NCI-H187 treated with DMSO at 0.1 percent for 48 hours (cell line): ENCODE data around the gene SIL1.
"Not testable (repeated sequence)": the region's sequence is repeated elsewhere in the genome, so short reads cannot be mapped to it uniquely, and the experiment has no call there.

Experiments used
- DNase-seq: peaks from one replicate; lab custom pipeline; 2025; lab: John Stamatoyannopoulos, UW

The SIL1 gene

DNA sequence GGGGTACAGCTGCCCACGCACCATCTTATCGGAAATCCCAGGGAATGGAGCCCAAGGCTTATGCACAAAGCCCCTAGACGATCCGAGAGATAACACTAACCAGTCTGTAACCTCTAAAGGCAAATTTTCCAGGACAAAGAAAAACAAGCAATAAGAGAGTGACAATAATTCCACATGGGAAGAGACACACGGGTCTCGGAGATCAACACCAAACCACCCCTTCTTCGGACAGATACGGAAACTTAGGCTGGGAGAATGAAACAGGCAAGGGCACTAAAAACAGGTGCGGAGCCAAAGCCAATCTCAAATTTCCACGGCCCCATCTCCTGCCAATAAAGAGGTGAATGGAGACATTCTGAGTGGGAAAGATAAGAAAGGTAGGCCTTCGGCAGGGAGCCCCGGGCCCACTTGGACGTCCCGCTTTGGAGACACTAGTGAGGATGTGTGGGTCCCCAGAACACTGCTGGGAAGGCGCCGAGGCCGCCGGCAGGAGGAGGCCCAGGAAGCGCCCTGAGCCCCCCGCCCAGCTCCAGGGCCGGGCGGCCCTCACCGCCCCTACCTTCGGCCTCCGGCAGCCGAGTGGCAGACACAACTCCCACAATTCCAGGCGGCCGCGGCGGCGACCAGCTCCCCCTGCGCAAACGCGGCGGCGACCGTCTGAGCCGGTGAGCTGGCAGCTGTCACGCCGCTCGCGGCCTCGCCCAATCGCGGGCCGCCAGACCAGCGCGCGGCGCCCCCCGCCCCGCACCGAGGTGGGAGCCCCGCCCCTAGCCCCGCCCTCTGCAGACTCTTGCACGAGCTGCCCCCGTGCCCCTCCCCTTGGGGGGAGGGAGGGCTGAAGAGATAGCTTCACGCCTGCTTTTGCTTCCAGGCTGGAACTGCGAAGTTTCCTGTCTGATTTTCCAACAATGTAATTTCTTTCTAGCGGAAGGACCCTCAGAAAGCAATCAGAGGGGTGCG, at the start of gene SIL1:
Gene SIL1, minus strand, starts transcription at position 659 of the 960 bp plus-strand sequence. CDS start 70,525 bp downstream, outside the sequence.
- DNase-seq, result peak; percentile 46

DNA sequence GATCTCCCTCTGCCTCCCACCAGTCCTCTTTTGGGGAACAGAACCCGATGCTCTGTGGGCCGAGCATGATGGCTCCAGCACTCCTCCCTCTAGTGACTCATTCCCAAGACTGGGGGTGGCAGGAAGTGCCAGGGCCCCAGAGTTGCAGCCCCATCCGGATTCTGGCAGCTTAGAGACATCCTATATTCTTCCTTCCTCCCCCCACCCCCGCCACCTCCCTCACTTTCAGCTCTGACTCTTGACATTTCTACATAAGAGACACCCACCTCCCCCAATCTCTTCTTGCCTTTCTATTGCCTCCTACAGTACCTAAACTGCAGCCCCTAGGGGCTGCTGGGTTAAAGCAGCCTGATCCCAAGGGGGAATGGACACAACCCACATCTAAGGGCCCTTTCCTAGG, 48.2 kb upstream of the SIL1 start:
- no peak for DNase-seq

DNA sequence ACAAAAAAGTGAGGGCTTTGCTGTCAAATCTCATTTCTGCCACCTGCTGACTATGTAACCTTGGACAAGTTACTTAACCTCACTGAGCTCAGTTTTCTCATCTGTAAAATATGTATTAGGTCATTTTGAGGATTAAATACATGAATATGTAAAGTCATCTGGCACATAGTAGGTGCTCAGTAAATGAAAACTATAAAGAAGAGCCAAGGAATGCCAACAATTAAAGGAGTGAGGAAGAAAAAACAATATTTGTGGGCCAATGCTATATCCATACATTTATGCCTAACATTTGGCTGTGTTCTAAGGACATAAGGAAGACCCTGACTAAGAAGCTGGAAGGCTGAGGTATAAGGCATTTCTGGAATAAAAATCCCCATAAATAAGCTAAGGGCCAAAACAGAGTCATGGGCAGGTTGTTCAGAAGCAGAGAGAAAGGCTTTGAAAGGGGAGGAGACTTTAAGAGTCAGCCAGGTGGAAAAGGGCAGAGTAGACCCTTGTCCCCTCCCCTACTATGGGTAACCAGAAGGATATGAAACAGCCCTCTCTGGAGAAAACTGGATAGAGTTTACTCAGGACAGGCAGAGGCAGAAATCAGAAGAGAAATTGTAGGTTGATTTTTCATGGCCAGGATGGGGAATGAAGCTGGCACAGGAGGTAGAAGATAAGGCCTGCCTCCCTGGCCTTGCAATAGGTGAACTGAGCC, 47.6 kb upstream of the SIL1 start:
- DNase-seq, result no peak

GRCh38 chr5:139243425-139243970, 45.3 kb upstream of the SIL1 start:
- no peak for DNase-seq

DNA sequence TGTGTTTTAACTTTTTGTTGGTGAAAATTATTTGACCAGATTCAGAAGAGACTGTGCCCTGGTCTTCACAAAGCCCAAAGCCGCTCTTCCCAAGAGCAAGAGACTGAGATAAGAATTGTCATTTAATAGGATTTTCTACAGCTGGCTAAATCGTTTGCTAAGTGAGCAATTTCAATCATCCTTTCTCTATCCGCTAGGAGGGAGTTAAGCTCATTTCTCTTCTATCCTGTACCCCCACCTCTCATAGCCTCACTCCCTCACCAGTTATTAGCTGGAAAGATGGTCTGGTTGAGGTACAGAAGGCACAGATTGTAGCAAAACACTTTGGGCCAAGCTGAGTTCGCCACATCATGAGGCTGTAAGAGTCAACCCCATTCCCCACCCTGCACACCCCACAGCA, 43.0 kb upstream of the SIL1 start:
- DNase-seq, result no peak

DNA sequence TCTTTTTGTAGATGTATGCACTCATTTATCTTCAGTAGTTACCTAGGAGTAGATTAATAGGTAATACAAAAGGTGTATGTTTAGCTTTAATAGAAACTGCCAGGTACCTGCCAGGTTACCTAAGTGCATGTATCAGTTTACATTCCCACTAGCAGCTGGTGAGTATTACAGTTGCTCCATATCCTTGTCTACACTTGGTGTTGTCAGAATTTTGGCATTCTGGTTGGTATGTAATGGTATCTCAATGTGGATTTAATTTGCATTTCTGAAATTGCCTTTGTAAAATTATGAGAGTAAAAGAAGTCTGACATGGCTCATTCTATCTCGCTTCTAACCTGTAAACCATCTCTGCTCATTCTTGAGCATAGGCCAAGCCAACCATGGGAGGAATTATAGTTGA, 38.3 kb upstream of the SIL1 start:
- DNase-seq, result no peak

DNA sequence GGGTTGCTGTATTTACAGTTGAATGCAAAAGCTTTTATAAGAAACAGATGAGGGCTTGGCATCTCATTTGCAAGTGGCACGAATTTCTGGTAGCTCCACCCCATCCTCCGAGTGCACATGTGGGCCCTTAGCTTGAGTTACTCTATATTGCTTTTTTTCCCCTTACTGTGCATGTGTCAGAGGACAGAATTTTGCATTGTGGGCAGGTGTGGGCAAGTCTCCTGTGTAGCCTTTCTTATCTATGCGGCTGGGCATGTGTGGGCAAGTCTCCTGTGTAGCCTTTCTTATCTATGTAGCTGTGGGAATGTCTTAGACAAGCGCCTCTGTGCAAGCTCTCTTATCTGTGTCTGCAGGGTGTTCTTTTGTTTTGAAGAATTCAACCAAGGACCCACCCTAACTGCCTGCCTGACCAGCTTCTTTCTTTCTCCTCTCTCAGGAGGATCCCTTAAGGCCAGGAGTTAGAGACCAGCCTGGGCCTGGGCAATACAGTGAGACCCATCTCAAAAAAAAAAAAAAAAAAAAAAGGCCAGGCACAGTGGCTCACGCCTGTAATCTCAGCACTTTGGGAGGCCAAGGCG, 34.1 kb upstream of the SIL1 start:
- DNase-seq, result peak; percentile 73

DNA sequence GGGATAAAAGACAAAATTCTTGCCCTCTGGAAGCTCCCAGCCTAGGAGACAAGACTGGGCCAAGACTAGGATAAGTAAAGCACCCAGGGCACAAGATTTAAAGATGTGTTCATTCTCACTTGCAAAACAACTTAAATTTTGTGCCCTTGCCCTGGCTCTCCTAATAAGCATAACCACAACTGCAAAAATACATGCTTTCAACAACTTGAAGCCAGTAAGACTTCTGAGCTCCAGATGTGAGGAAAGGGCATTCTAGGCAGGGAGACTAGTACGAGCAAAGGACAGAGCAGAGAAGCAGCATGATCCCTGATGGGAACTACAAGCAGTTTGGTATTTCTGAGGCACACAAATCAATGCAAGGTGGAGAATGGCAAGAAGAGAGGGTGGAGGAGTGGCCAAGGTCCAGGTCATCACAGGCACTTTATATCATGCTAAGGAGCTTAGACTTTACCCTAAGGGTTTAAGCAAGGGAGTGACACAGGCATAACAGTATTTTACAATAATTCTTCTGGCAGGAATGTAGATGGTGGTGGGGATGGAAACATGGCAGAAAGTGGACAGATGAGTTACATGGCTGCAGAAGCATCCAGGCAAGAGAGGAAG, 30.1 kb upstream of the SIL1 start:
- no peak for DNase-seq

DNA sequence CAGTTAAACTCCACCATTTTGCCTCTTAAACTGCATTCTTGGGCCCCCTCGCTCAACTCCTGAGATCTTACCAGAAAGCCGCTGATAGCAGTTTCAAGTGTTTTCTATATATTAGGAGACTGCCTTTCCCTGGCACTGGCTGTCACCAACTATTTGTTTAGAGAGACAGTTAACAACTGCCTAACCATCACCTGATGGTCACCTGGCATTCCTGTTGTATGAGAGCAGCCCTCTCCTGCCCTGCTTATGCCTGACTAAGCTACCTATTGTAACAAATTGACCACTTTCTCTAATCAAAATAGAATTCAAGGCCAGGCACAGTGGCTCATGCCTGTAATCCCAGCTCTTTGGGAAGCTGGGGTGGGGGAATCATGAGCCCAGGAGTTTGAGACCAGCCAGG, 28.0 kb upstream of the SIL1 start:
- no peak for DNase-seq

- DNase-seq, result no peak
These were observed 25.3 kb upstream of the SIL1 start for GRCh38 chr5:139223481-139223880.

DNA sequence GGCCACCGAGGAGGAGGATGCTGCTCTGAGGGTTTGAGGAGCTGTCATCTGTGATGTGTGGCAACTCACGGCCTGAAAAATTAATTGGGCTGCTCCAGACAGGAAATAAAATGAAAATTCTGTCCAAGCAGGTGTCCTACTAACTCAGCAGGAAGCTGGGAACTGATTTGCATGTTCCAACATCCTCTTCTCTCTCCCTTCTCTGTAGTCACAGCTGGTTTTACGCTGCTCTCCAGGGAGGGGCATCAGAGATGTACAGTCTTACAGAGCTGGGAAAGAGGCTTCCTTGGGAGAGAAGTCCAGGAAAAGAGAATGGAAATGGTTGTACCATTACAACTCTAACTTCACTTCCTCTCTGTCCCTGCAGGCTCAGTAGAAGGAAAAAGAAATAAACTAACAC, 24.2 kb upstream of the SIL1 start:
- no peak for DNase-seq

GRCh38 chr5:139218038-139218437, 19.9 kb upstream of the SIL1 start:
- not testable (repeated sequence) for DNase-seq

DNA sequence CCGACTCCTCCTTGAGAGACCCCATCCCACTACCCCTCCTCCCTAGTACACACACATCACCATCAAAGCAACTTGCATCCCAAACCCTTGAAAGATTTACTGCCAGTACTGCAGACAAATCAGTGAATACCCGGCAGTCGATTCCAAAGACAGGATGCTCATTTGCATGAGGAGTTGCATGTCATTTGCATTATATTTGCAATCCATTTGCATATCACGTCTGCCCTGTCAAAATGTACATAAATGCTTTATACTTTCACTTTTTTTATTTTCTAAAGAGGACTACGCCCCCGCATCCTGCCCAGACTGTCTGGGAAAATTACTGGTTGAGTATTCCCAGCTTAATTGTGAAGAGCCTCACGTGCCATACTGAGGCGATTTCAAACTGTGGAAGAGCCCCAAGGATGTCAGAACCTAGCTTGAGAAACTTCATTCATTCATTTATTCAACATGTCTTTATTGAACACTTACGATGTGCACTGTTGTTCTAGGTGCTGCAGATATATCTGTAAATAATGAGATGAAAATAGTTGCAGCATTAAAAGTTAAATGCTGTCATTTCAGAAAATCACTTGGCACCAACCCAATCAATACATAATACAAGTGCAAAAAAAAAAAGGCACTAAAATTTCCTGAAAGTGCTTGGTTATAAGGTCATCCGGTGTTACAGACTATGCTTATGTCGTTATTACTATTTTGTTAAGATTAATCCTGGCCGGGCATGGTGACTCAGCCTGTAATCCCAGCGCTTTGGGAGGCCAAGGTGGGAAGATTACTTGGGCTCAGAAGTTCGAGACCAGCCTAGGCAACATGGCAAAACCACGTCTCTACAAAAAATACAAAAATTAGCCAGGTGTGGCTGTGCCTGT, 17.2 kb upstream of the SIL1 start:
- DNase-seq, result no peak

GRCh38 chr5:139214646-139215045, 16.5 kb upstream of the SIL1 start:
- no peak for DNase-seq

- DNase-seq, result no peak
These were observed 14.7 kb upstream of the SIL1 start for GRCh38 chr5:139212906-139213305.

GRCh38 chr5:139212486-139212885, 14.3 kb upstream of the SIL1 start:
- no peak for DNase-seq

DNA sequence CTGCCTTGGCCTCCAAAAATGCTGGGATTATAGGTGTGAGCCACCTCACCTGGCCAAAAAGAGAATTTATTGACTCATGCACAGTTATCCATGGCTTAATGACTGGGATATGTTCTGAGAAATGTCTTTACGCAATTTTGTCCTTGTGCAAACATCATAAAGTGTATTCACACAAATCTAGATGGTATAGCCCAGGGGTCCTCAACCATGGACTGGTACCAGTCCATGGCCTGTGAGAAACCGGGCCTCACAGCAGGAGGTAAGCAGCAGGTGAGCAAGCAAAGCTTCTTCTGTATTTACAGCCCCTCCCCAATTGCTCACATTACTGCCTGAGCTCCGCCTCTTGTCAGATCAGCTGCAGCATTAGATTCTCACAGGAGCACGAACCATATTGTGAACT, 12.4 kb upstream of the SIL1 start:
- DNase-seq, result no peak

DNA sequence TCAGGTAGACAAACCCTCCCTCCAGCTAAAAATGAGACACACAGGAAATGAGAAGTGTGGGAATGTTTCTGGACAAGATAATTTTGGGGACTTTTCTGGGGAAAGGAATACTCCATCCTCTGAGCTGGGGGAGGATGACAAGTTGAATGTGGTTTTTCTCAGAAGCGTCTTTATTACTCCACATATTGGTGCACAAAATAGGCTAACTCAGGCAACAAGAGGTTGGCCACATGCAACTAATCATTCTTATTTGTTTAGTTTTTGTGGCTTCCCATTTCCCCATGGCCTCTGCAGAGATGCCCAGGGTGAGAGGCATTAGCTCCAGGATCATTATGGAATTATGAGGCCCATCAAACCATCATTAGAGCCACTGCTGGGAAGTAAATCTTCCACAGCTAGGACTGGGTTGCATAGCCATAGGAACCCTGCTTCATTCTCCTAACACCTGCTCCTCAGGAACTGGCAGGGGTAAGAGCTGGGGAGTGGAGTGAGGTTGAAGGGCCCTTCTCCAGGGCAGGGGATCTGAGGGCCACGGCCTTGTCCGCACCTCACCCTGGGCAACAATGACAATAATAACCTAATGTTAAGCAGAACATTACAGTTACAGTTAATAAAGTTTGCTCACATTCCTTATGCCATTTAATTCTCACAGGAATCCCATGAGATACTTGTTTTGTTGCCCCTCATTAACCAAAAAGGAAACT, 9.3 kb upstream of the SIL1 start:
- DNase-seq, result no peak

- no peak for DNase-seq
These were observed 7.4 kb upstream of the SIL1 start for GRCh38 chr5:139205586-139205985.

DNA sequence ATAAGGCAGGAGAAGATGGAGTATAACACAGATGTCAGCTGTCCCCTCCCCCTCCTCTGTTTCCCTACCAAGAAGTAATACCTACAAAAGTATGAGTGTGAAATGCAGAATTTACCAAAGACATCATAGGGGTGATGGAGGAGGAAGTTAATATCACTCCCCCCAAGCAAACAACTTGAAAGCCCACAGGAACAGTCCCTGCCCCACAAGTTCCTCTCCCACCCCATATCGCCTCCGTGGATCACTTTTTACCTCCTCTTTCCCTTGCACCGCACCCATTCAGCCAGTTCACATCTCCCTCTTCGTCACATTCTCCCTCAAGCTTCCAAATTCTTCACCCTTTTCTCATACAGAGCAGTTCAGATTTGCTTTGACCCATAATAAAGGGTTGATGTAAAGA, 7.0 kb upstream of the SIL1 start:
- no peak for DNase-seq

- no peak for DNase-seq
These were observed 6.0 kb upstream of the SIL1 start for GRCh38 chr5:139204196-139204595.
